Right atrium auricular region (tissue), 2 donors: ENCODE measurements around the gene LRFN3. TPM values are rescaled to one million over a fixed set of nuclear protein-coding genes. Genes with fewer than 3 reads are reported as not detected.

Source experiments
- DNase-seq: peaks from one replicate; pipeline ENCODE4 v3.0.0-alpha.2; 2019; ENCODE audit warnings: low spot score
- H3K27ac ChIP-seq, 2 donors: fragments of 200-600 bp; sonication (generic); 1 replicate in 1 of 2; 2 replicates in 1 of 2; pipeline ENCODE4 v1.5.1; 2016 to 2019
- H3K27me3 ChIP-seq, 2 donors: fragments of 200-600 bp; sonication (generic); one replicate each; pipeline versions ENCODE4 v1.5.1 to v1.6.0; 2017 to 2019
- H3K36me3 ChIP-seq: fragments of 200-600 bp; sonication (generic); one replicate; pipeline ENCODE4 v1.5.1; 2016
- H3K4me1 ChIP-seq, 2 donors: fragments of 200-600 bp; sonication (generic); one replicate each; pipeline versions ENCODE4 v1.5.1 to v1.6.0; 2017 to 2019
- H3K4me3 ChIP-seq, 2 donors: fragments of 200-600 bp; sonication (generic); 1 replicate in 1 of 2; 2 replicates in 1 of 2; pipeline ENCODE4 v1.5.1; 2017 to 2019; ENCODE audit warnings: mild to moderate bottlenecking in 1 of 2, moderate library complexity in 1 of 2
- H3K9me3 ChIP-seq, 2 donors: fragments of 200-600 bp; sonication (generic); one replicate each; pipeline ENCODE4 v1.5.1; 2019
- CTCF ChIP-seq, 2 donors: fragments of 200-600 bp; sonication (generic); IDR thresholded peaks; one replicate each; pipeline ENCODE4 v1.5.1; 2019; ENCODE audit warnings: antibody characterized with exemption in 2 of 2
- total RNA-seq, 2 donors: library from RNA; depleted of rRNA; stranded (reverse); fragments of >200 nt; gene quantifications; one replicate each; pipeline ENCODE4 v1.1.0, GENCODE V29; 2016

Gene LRFN3
- total RNA-seq, 2 donors from 2014 or later = 10.5 to 13.1 TPM

DNA sequence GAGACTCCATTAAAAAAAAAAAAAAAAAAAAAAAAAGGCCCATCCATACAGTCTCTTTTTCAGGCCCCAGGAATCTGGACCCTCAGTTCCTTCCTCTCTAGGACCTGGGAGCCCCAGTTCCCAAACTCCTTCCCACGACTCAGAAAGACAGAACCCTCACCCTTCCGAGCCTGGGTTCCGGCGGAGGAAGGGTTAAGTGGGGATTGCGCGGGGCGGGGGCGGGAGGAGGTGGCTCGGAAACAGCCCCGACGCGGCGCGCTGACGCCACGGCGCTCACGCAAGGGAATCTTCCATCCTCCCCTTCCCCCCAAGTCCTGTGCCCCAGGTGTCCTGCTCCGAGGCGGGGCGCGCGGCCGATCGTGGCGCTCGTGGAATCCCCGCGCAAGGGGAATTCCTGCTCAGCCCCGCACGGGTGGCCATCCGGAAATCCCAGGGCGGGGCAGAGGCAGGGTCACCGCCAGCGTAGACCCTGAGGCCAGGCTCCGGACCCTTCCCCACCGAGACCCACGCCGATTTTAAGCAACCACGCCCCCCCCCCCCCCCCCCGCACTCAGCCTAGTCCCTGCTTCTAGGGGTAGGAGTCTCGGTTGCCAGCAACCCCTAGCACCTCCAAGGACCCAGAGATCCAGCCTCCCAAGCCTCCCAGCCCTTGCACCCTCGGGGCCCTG lies 36.5 kb upstream of the LRFN3 start:
- Histone ChIP-seq H3K4me1 (peaks cover 0 to 25% of the 10 kb centered on the region in 2 donors), H3K36me3 (peaks cover 25% of the 10 kb centered on the region), H3K9me3 (no peaks in the 10 kb centered on the region), H3K27me3 (no peaks in the 10 kb centered on the region), H3K4me3 (peak overlapping the region; percentile 68 to 75), H3K27ac (peak overlapping the region; percentile 78 to 85)
- TF ChIP-seq CTCF (IDR thresholded peaks at IDR 0.05) = no peak
- DNase-seq = peak; percentile 70

- no peak for DNase-seq
- peaks cover 0 to 25% of the 10 kb centered on the region in 2 donors for H3K4me1 ChIP-seq
Observed at GRCh38 chr19:35901055-35901644, 35.0 kb upstream of the LRFN3 start.

GRCh38 chr19:35901854-35902661 lies 34.1 kb upstream of the LRFN3 start, which contains the start of gene HCST:
HCST (plus strand) TSS chr19:35902529; CDS start chr19:35902594, 65 bp downstream.
- DNase-seq = no peak
- Histone ChIP-seq H3K9me3 (no peaks in the 10 kb centered on the region), H3K27me3 (no peaks in the 10 kb centered on the region), H3K4me3 (peak within 1 kb of the TSS in 1 of 2 donors; percentile 21), H3K36me3 (peaks cover 2% of the 10 kb centered on the region), H3K27ac (peak within 1 kb of the TSS; percentile 48 to 85), H3K4me1 (peaks cover 0 to 25% of the 10 kb centered on the region in 2 donors)
- TF ChIP-seq CTCF (IDR thresholded peaks at IDR 0.05) = no peak

More at GRCh38 chr19:35901055-35901644, 35.0 kb upstream of the LRFN3 start:
- Histone ChIP-seq H3K9me3 (no peaks in the 10 kb centered on the region), H3K27ac (peak overlapping the region; percentile 78 to 85), H3K36me3 (peaks cover 11% of the 10 kb centered on the region), H3K27me3 (no peaks in the 10 kb centered on the region), H3K4me3 (peak overlapping the region in 1 of 2 donors; percentile 75)
- TF ChIP-seq CTCF (IDR thresholded peaks at IDR 0.05) = no peak

- no peak for DNase-seq
- H3K27me3 ChIP-seq = no peaks in the 10 kb centered on the region
- H3K4me3 ChIP-seq = peak overlapping the region in 1 of 2 donors; percentile 21
- H3K36me3 ChIP-seq = no peaks in the 10 kb centered on the region
- TF ChIP-seq CTCF (IDR thresholded peaks at IDR 0.05) = no peak
- H3K4me1 ChIP-seq = peaks cover 0 to 20% of the 10 kb centered on the region in 2 donors
- H3K27ac ChIP-seq = peak overlapping the region; percentile 48 to 85
- no peaks in the 10 kb centered on the region for H3K9me3 ChIP-seq
Observed at GRCh38 chr19:35902870-35903475, 33.2 kb upstream of the LRFN3 start.

GRCh38 chr19:35903550-35904179 lies 32.5 kb upstream of the LRFN3 start:
- Histone ChIP-seq H3K4me1 (peaks cover 0 to 13% of the 10 kb centered on the region in 2 donors), H3K27ac (peak overlapping the region; percentile 53 to 85), H3K27me3 (no peaks in the 10 kb centered on the region), H3K36me3 (no peaks in the 10 kb centered on the region), H3K9me3 (no peaks in the 10 kb centered on the region), H3K4me3 (peak overlapping the region in 1 of 2 donors; percentile 21)
- DNase-seq = peak; percentile 79
- TF ChIP-seq CTCF (IDR thresholded peaks at IDR 0.05) = no peak
